ENCODE results near the gene SIPA1L3.

Gene SIPA1L3

GRCh38 chr19:37935341-37935740 is 28.3 kb downstream of the SIPA1L3 start:
- no peak for TF ChIP-seq CTCF (IDR thresholded peaks at IDR 0.05; ENCODE audit: insufficient read depth, low read depth, low read length, missing control alignments)
- H3K4me3 ChIP-seq (ENCODE audit: low read length), result no peak overlapping the region
- no peak for DNase-seq (ENCODE audit: low read depth)

GRCh38 chr19:37936166-37936565 is 29.2 kb downstream of the SIPA1L3 start:
- no peak for TF ChIP-seq CTCF (IDR thresholded peaks at IDR 0.05; ENCODE audit: insufficient read depth, low read depth, low read length, missing control alignments)

GRCh38 chr19:37936886-37937285 is 29.9 kb downstream of the SIPA1L3 start:
- DNase-seq (ENCODE audit: low read depth), result no peak
- TF ChIP-seq CTCF (IDR thresholded peaks at IDR 0.05; ENCODE audit: insufficient read depth, low read depth, low read length, missing control alignments), result no peak
- no peak overlapping the region for H3K4me3 ChIP-seq (ENCODE audit: low read length)

More at GRCh38 chr19:37936166-37936565, 29.2 kb downstream of the SIPA1L3 start:
- no peak for DNase-seq (ENCODE audit: low read depth)
- H3K4me3 ChIP-seq (ENCODE audit: low read length), result no peak overlapping the region

GRCh38 chr19:37938353-37938752 is 31.3 kb downstream of the SIPA1L3 start:
- DNase-seq (ENCODE audit: low read depth), result no peak
- no peak for TF ChIP-seq CTCF (IDR thresholded peaks at IDR 0.05; ENCODE audit: insufficient read depth, low read depth, low read length, missing control alignments)
- H3K4me3 ChIP-seq (ENCODE audit: low read length), result no peak overlapping the region

- TF ChIP-seq CTCF (IDR thresholded peaks at IDR 0.05; ENCODE audit: insufficient read depth, low read depth, low read length, missing control alignments), result no peak
- DNase-seq (ENCODE audit: low read depth), result no peak
- no peak overlapping the region for H3K4me3 ChIP-seq (ENCODE audit: low read length)
These were observed 34.9 kb downstream of the SIPA1L3 start for GRCh38 chr19:37941782-37942515.

GRCh38 chr19:37942516-37942902 is 35.5 kb downstream of the SIPA1L3 start:
- DNase-seq (ENCODE audit: low read depth), result no peak
- TF ChIP-seq CTCF (IDR thresholded peaks at IDR 0.05; ENCODE audit: insufficient read depth, low read depth, low read length, missing control alignments), result no peak
- no peak overlapping the region for H3K4me3 ChIP-seq (ENCODE audit: low read length)

- no peak for DNase-seq (ENCODE audit: low read depth)
- no peak overlapping the region for H3K4me3 ChIP-seq (ENCODE audit: low read length)
- TF ChIP-seq CTCF (IDR thresholded peaks at IDR 0.05; ENCODE audit: insufficient read depth, low read depth, low read length, missing control alignments), result no peak
These were observed 36.5 kb downstream of the SIPA1L3 start for GRCh38 chr19:37943480-37943879.
